ENCODE measurements around the gene PDE6B.

Gene PDE6B

GRCh38 chr4:610411-611261 is 14.7 kb upstream of the PDE6B start:
- H3K27ac ChIP-seq: no peak overlapping the region
- no peak overlapping the region for H3K4me3 ChIP-seq
- peaks cover 0 to 50% (median 19%) of the 10 kb centered on the region in 10 experiments; a peak in 15 of 20 replicates for H3K4me1 ChIP-seq
- 0 out of 22 replicates have a peak, but pooled peaks cover 0 to 4% (median 0%) of the 10 kb centered on the region in 11 experiments for H3K36me3 ChIP-seq
- peak overlapping the region in 4 of 11 experiments; percentile 2 to 73 (median 13); a peak in 3 of 22 replicates for H3K4me2 ChIP-seq
- no peak for TF ChIP-seq Cebpa-rat (IDR thresholded peaks at IDR 0.05)
- peaks cover 36 to 61% (median 53%) of the 10 kb centered on the region in 11 experiments for H3K9me3 ChIP-seq (replicated peaks in 1 of 11)
- H4K20me1 ChIP-seq: no peaks in the 10 kb centered on the region
- H3K9ac ChIP-seq: no peak overlapping the region
- no peaks in the 10 kb centered on the region for H3K27me3 ChIP-seq

- Histone ChIP-seq H3K4me2 (peak overlapping the region in 9 of 11 experiments; percentile 21 to 73 (median 62); a peak in 17 of 22 replicates), H3K36me3 (no peaks in the 10 kb centered on the region), H4K20me1 (no peaks in the 10 kb centered on the region), H3K27ac (no peak overlapping the region), H3K4me1 (peaks cover 0 to 49% (median 17%) of the 10 kb centered on the region in 10 experiments; a peak in 15 of 20 replicates), H3K9me3 (replicated peaks in 1 of 11) (peaks cover 27 to 56% (median 48%) of the 10 kb centered on the region in 11 experiments), H3K27me3 (no peaks in the 10 kb centered on the region), H3K9ac (no peak overlapping the region), H3K4me3 (no peak overlapping the region)
- no peak for TF ChIP-seq Cebpa-rat (IDR thresholded peaks at IDR 0.05)
Observed at GRCh38 chr4:612052-612748, 13.2 kb upstream of the PDE6B start.

- Histone ChIP-seq H3K4me3 (no peak overlapping the region), H3K27me3 (no peaks in the 10 kb centered on the region), H3K36me3 (no peaks in the 10 kb centered on the region), H4K20me1 (no peaks in the 10 kb centered on the region), H3K4me1 (peaks cover 0 to 44% (median 17%) of the 10 kb centered on the region in 10 experiments; a peak in 15 of 20 replicates), H3K27ac (no peak overlapping the region), H3K9me3 (replicated peaks in 1 of 11) (peaks cover 28 to 56% (median 48%) of the 10 kb centered on the region in 11 experiments), H3K9ac (no peak overlapping the region), H3K4me2 (peak overlapping the region in 7 of 11 experiments; percentile 35 to 73 (median 70); a peak in 14 of 22 replicates)
- no peak for TF ChIP-seq Cebpa-rat (IDR thresholded peaks at IDR 0.05)
Observed at GRCh38 chr4:612749-613125, 12.6 kb upstream of the PDE6B start.

- Histone ChIP-seq H3K27ac (no peak overlapping the region), H3K9me3 (replicated peaks in 1 of 11) (peaks cover 32 to 56% (median 48%) of the 10 kb centered on the region in 11 experiments), H3K9ac (no peak overlapping the region), H3K4me1 (peaks cover 0 to 42% (median 17%) of the 10 kb centered on the region in 10 experiments; a peak in 15 of 20 replicates), H3K36me3 (no peaks in the 10 kb centered on the region), H3K27me3 (no peaks in the 10 kb centered on the region), H4K20me1 (no peaks in the 10 kb centered on the region), H3K4me2 (peak overlapping the region in 4 of 11 experiments; percentile 21 to 73 (median 71); a peak in 4 of 22 replicates), H3K4me3 (no peak overlapping the region)
- no peak for TF ChIP-seq Cebpa-rat (IDR thresholded peaks at IDR 0.05)
Observed at GRCh38 chr4:613126-613525, 12.2 kb upstream of the PDE6B start.

GRCh38 chr4:616091-616490 is 9.3 kb upstream of the PDE6B start:
- peaks cover 0 to 34% (median 17%) of the 10 kb centered on the region in 10 experiments; a peak in 15 of 20 replicates for H3K4me1 ChIP-seq
- no peak overlapping the region for H3K9ac ChIP-seq
- no peak for TF ChIP-seq Cebpa-rat (IDR thresholded peaks at IDR 0.05)
- H3K27me3 ChIP-seq: no peaks in the 10 kb centered on the region
- H3K4me3 ChIP-seq: no peak overlapping the region
- no peaks in the 10 kb centered on the region for H3K36me3 ChIP-seq
- peak overlapping the region in 3 of 11 experiments; percentile 6 to 23 (median 17); a peak in 2 of 22 replicates for H3K4me2 ChIP-seq
- peaks cover 26 to 55% (median 41%) of the 10 kb centered on the region in 11 experiments for H3K9me3 ChIP-seq (replicated peaks in 1 of 11)
- H4K20me1 ChIP-seq: no peaks in the 10 kb centered on the region
- H3K27ac ChIP-seq: no peak overlapping the region

DNA sequence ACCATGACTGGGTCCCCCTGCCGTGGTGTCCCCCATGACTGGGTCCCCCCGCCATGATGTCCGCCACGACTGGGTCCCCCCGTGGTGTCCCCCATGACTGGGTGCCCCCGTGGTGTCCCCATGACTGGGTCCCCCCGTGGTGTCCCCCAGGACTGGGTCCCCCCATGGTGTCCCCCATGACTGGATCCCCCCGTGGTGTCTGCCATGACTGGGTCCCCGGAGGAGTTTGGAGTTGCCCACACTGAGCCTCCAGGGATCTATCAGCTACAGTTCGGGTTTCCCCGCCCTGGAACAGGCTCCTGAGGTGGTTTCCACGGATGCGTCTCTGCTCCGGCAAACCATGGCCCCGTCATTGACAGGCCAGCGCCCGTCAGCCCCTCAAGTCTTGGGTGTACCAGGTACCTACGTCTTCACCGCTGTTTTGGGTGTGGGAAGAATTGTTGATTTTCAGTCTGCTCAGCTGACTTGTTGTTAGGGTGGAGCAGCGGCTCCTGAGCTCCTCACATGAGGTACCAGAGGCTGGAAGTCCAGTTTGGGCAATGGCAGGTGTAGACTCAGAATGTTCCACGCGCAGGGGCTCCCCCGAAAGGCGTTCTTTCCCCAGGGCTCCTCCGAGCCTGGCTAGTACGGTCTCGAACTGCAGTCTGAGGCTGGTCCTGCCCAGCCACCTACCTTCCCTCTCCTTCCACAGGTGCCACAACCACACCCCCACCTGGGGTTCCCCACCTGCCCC is 8.3 kb upstream of the PDE6B start:
- H3K9me3 ChIP-seq (replicated peaks in 1 of 11): peaks cover 26 to 55% (median 41%) of the 10 kb centered on the region in 11 experiments
- TF ChIP-seq Cebpa-rat (IDR thresholded peaks at IDR 0.05): no peak
- H3K4me1 ChIP-seq: peaks cover 0 to 27% (median 9%) of the 10 kb centered on the region in 10 experiments; a peak in 15 of 20 replicates
- H3K27me3 ChIP-seq: no peaks in the 10 kb centered on the region
- H3K9ac ChIP-seq: no peak overlapping the region
- H4K20me1 ChIP-seq: no peaks in the 10 kb centered on the region
- no peaks in the 10 kb centered on the region for H3K36me3 ChIP-seq
- no peak overlapping the region for H3K27ac ChIP-seq
- H3K4me3 ChIP-seq: no peak overlapping the region
- H3K4me2 ChIP-seq: peak overlapping the region in 1 of 11 experiments; percentile 6; a peak in 1 of 22 replicates

DNA sequence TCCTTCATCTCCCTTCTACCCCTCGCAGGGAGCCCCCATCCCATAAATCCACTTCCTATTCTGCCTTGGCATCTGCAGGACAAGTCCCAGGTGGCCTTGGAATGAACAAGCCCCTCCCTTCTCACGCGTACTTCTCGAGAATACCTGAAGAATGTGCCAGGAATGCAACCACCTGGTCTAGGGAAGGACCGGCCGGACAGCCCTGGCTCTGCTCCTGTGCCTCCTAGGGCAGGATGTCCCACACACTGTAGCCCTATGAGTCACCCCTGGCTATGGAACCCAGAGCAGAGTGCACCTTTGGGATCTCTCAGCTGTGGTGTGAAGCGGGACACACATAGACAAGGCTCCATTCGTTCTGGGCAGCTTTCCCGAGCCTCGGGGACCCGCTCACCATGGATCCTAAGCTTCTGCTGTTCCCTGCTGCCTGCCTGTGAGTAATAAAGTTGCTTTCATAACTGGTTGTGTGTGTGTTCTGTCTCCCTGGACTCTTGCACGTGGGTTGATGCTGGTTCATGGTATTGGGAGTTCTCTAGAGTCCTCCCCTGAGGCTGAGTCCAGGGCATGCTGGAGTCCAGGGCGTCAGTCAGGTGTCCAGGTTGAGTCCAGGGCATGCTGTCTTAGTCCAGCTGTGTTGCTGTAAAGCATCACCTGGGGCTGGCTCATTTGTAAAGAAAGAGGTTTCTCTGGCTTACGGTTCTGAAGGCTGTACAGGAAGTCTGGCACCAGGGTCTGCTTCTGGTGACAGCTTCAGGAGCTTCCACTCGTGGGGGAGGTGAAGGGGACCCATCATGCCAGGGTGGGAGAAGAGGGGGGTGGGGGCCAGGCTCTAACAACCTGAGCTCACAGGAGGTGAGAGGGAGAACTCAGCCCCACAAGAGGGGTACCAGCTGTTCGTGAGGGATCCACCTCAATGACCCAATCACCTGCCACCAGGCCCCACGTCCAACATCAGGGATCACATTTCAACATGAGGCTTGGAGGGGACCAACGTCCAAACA is 7.4 kb upstream of the PDE6B start:
- Histone ChIP-seq H3K27ac (no peak overlapping the region), H3K4me3 (no peak overlapping the region), H4K20me1 (no peaks in the 10 kb centered on the region), H3K27me3 (no peaks in the 10 kb centered on the region), H3K9me3 (replicated peaks in 1 of 11) (peaks cover 26 to 46% (median 38%) of the 10 kb centered on the region in 11 experiments), H3K4me1 (peaks cover 0 to 19% (median 1%) of the 10 kb centered on the region in 10 experiments; a peak in 13 of 20 replicates), H3K9ac (no peak overlapping the region), H3K36me3 (no peaks in the 10 kb centered on the region), H3K4me2 (no peak overlapping the region)
- TF ChIP-seq Cebpa-rat (IDR thresholded peaks at IDR 0.05): no peak

GRCh38 chr4:620201-620600 is 5.2 kb upstream of the PDE6B start:
- no peaks in the 10 kb centered on the region for H3K36me3 ChIP-seq
- no peak overlapping the region for H3K27ac ChIP-seq
- peaks cover 26 to 39% (median 33%) of the 10 kb centered on the region in 11 experiments for H3K9me3 ChIP-seq (replicated peaks in 1 of 11)
- H3K4me1 ChIP-seq: peaks cover 16 to 35% (median 22%) of the 10 kb centered on the region in 10 experiments
- H4K20me1 ChIP-seq: no peaks in the 10 kb centered on the region
- no peak overlapping the region for H3K9ac ChIP-seq
- H3K27me3 ChIP-seq: no peaks in the 10 kb centered on the region
- no peak overlapping the region for H3K4me3 ChIP-seq
- TF ChIP-seq Cebpa-rat (IDR thresholded peaks at IDR 0.05): no peak
- no peak overlapping the region for H3K4me2 ChIP-seq
